IPS-18c (cell line): ENCODE results near the gene NID2.

Experiments used
- H3K4me3 ChIP-seq: 2 replicates; pipeline ENCODE4 v1.7.0; 2013; ENCODE audit warnings: low read depth, mild to moderate bottlenecking, low read length, moderate library complexity; ENCODE audit not compliant: insufficient read depth
- H3K9me3 ChIP-seq: one replicate; pipeline ENCODE4 v1.6.1; 2013; ENCODE audit warnings: mild to moderate bottlenecking, low read length, moderate library complexity; ENCODE audit not compliant: control insufficient read depth, insufficient read depth

The NID2 gene

GRCh38 chr14:52046376-52046917 is 22.4 kb downstream of the NID2 start:
- H3K9me3 ChIP-seq, result no peaks in the 10 kb centered on the region
- no peak overlapping the region for H3K4me3 ChIP-seq

- Histone ChIP-seq H3K9me3 (no peaks in the 10 kb centered on the region), H3K4me3 (no peak overlapping the region)
These were observed 23.9 kb downstream of the NID2 start for GRCh38 chr14:52044791-52045522.

- H3K4me3 ChIP-seq, result no peak overlapping the region
- no peaks in the 10 kb centered on the region for H3K9me3 ChIP-seq
These were observed 25.2 kb downstream of the NID2 start for GRCh38 chr14:52043690-52044089.

GRCh38 chr14:52042371-52043289 is 26.2 kb downstream of the NID2 start:
- H3K4me3 ChIP-seq, result no peak overlapping the region

DNA sequence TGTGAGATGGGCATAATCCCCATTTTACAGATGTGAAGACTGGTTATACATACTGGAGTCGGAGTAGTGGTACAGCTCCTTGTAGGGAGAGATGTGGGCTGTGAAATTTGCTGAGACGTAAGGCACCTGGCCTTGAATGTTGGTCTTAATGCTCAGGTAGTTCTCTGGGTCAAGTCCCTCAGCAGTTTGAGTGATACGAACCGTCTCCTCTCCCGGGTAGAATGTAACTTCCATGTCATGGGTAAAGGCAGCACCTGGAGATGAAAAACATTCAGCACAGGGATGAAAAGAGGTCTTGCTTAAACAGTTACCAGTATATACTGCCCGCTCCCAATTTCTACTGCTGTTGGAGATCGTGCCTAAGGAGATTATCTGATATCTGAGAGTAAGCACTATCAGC is 28.3 kb downstream of the NID2 start:
- no peak overlapping the region for H3K4me3 ChIP-seq
- no peaks in the 10 kb centered on the region for H3K9me3 ChIP-seq

More at GRCh38 chr14:52042371-52043289, 26.2 kb downstream of the NID2 start:
- no peaks in the 10 kb centered on the region for H3K9me3 ChIP-seq

GRCh38 chr14:52039124-52039815 is 29.6 kb downstream of the NID2 start:
- H3K4me3 ChIP-seq, result no peak overlapping the region
- H3K9me3 ChIP-seq, result no peaks in the 10 kb centered on the region

DNA sequence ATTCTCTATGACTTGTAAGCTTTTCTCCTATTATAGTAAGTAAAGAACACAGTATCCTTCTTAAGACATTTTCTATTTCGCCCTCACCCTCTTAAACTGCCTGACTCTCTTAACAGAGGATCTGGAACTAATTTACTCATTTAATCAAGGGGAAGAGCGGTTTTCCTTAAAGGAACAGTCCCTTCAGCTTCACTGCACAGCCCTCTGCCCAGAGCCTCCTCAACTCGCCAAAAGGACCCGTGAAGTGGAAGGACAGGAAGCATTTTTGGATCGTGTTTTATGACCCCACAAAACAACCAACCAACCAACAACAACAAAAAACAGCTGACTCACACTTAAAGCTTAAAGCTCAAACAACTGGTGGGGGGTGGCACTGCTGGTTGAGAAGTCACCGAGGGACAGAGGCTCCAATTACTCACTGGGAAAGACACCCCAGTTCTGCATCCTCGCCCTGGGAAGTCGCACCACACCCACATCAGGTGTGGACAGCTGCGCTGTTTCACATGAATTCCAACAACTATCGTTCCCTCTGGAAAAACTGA is 35.7 kb downstream of the NID2 start:
- H3K4me3 ChIP-seq, result no peak overlapping the region; the same call in 1 of the 2 replicates
- H3K9me3 ChIP-seq, result no peaks in the 10 kb centered on the region

- no peak overlapping the region for H3K4me3 ChIP-seq
- H3K9me3 ChIP-seq, result no peaks in the 10 kb centered on the region
These were observed 36.6 kb downstream of the NID2 start for GRCh38 chr14:52032204-52032801.

GRCh38 chr14:52031781-52032180 is 37.1 kb downstream of the NID2 start:
- no peak overlapping the region for H3K4me3 ChIP-seq
- no peaks in the 10 kb centered on the region for H3K9me3 ChIP-seq

GRCh38 chr14:52029881-52030280 is 39.0 kb downstream of the NID2 start:
- no peak overlapping the region for H3K4me3 ChIP-seq
- H3K9me3 ChIP-seq, result no peaks in the 10 kb centered on the region

- Histone ChIP-seq H3K9me3 (no peaks in the 10 kb centered on the region), H3K4me3 (no peak overlapping the region)
These were observed 42.0 kb downstream of the NID2 start for GRCh38 chr14:52026901-52027300.

DNA sequence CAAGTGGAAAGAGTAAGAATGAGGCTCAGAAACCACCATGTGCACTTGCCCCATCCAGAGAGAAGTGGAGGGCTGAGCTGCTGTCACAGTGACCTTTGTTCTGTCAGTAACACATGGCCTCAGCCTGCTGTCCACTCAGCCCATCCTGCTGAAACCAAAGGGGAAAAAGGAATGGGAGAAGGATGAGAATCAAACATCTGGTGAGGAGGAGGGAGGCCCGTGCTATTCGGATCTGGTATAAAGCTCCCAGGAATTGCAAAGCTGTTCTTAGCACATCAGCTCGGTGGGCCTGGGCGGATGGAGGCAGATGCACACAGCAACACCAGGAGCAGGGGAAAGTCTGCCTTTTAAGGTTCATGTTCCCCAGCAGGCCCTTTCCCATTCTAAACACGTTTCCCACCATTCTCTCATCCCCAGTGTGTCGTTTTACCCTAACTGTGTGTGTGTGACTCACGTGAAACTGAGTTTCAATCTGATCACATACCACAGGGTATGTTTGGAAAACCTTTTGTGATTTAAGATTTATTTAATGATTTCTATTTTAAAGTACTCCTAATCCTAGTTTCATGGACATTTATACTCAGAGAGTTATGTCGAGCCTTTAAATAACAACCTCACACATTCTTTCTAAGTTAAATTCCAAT is 42.7 kb downstream of the NID2 start:
- H3K4me3 ChIP-seq, result no peak overlapping the region
- no peaks in the 10 kb centered on the region for H3K9me3 ChIP-seq

DNA sequence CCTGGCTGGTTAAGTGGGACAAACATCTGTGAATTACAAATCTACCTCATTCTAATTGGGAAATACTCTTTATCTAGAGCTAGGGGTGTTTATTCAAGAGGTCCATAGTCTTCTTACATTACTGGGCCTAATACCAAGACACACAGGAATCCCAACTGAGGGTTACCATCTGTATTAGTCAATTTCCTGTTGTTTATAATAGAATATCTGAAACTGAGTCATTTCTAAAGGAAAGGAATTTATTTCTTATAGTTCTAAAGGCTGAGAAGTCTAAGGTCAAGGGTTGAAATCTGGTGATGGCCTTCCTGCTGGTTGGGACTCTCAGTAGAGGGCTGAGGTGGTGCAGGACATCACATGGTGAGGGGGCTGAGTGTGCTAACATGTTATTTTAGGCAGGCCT is 43.5 kb downstream of the NID2 start:
- H3K4me3 ChIP-seq, result no peak overlapping the region
- no peaks in the 10 kb centered on the region for H3K9me3 ChIP-seq

GRCh38 chr14:52023518-52023917 is 45.3 kb downstream of the NID2 start:
- Histone ChIP-seq H3K9me3 (no peaks in the 10 kb centered on the region), H3K4me3 (no peak overlapping the region)

GRCh38 chr14:52021957-52022600 is 46.8 kb downstream of the NID2 start:
- no peaks in the 10 kb centered on the region for H3K9me3 ChIP-seq

More at GRCh38 chr14:52021957-52022600, 46.8 kb downstream of the NID2 start:
- H3K4me3 ChIP-seq, result no peak overlapping the region
